Keratinocyte (primary cell): ENCODE measurements around the gene HSDL2. TPM values are rescaled to one million over a fixed set of nuclear protein-coding genes. Genes with fewer than 3 reads are reported as not detected.
A peak's percentile ranks its signal among the peaks of the same experiment; 100 is the strongest.

Source experiments
- DNase-seq: peaks from one replicate; pipeline ENCODE4 v3.0.0-alpha.2; 2011; ENCODE audit warnings: low read depth, missing footprints, low spot score
- FAIRE-seq: peaks from 2 replicates; lab custom pipeline; 2011; peaks lifted over from hg19 to GRCh38; lab: Jason Lieb, UNC
- H2AFZ ChIP-seq: 2 replicates; pipeline ENCODE4 v1.6.0; 2012; ENCODE audit warnings: low read length, control low read depth, inconsistent platforms; ENCODE audit not compliant: control insufficient read depth
- H3K27ac ChIP-seq: 2 replicates; pipeline ENCODE4 v1.5.1; 2011; ENCODE audit warnings: low read length; ENCODE audit not compliant: control insufficient read depth, insufficient read depth
- H3K27me3 ChIP-seq: 3 replicates; pipeline ENCODE4 v1.6.0; 2011; ENCODE audit warnings: low read length; ENCODE audit not compliant: control insufficient read depth, insufficient read depth; ENCODE audit errors: extremely low read depth
- H3K36me3 ChIP-seq, 2 experiments: 2 replicates in 1 of 2; 3 replicates in 1 of 2; pipeline ENCODE4 v1.5.1; 2011; ENCODE audit warnings: low read length in 2 of 2, mild to moderate bottlenecking in 1 of 2; ENCODE audit not compliant: control insufficient read depth in 2 of 2, insufficient read depth in 2 of 2; ENCODE audit errors: extremely low read depth in 1 of 2
- H3K4me1 ChIP-seq: 3 replicates; pipeline ENCODE4 v1.5.1; 2011; ENCODE audit warnings: low read length; ENCODE audit not compliant: control insufficient read depth, insufficient read depth; ENCODE audit errors: extremely low read depth
- H3K4me2 ChIP-seq: 3 replicates; pipeline ENCODE4 v1.6.0; 2011; ENCODE audit warnings: low read depth, low read length; ENCODE audit not compliant: control insufficient read depth, insufficient read depth; ENCODE audit errors: extremely low read depth
- H3K4me3 ChIP-seq, 3 experiments: fragments of 200-600 bp in 1 of 3; sonication (generic) in 1 of 3; 2 replicates in 2 of 3; 3 replicates in 1 of 3; pipeline ENCODE4 v1.5.1; 2011 to 2016; ENCODE audit warnings: low read length in 3 of 3, mild to moderate bottlenecking in 3 of 3, control low read depth in 2 of 3, inconsistent platforms in 1 of 3, low read depth in 1 of 3, mixed read lengths in 1 of 3, mixed run types in 1 of 3, moderate library complexity in 1 of 3; ENCODE audit not compliant: control insufficient read depth in 2 of 3, insufficient read depth in 2 of 3; ENCODE audit errors: extremely low read depth in 1 of 3
- H3K79me2 ChIP-seq: 2 replicates; pipeline ENCODE4 v1.6.0; 2012; ENCODE audit warnings: low read length; ENCODE audit not compliant: control insufficient read depth, insufficient read depth
- H3K9ac ChIP-seq: 3 replicates; pipeline ENCODE4 v1.6.0; 2011; ENCODE audit warnings: low read length; ENCODE audit not compliant: control insufficient read depth, insufficient read depth; ENCODE audit errors: extremely low read depth
- H3K9me1 ChIP-seq: 3 replicates; pipeline ENCODE4 v1.6.0; 2011; ENCODE audit warnings: low read length; ENCODE audit not compliant: control insufficient read depth, insufficient read depth; ENCODE audit errors: extremely low read depth
- H3K9me3 ChIP-seq: 2 replicates; pipeline ENCODE4 v1.5.1; 2012; ENCODE audit warnings: low read depth, low read length; ENCODE audit not compliant: control insufficient read depth
- H4K20me1 ChIP-seq: 3 replicates; pipeline ENCODE4 v1.6.0; 2011; ENCODE audit warnings: low read length; ENCODE audit not compliant: control insufficient read depth, insufficient read depth; ENCODE audit errors: extremely low read depth
- EZH2 ChIP-seq: IDR thresholded peaks from one replicate; pipeline ENCODE4 v1.6.1; 2012; ENCODE audit warnings: inconsistent platforms, mild to moderate bottlenecking, low read length, moderate library complexity
- dilution Hi-C: fragments of 300-500 bp; cut with MboI; formaldehyde crosslinking; loops from one replicate; pipeline ENCODE4 v1.7.0; 2020; ENCODE audit warnings: low sequenced_read_pairs; ENCODE audit not compliant: extremely low pct_ligation_motif_present
- polyA plus RNA-seq, 5 experiments: library from polyadenylated mRNA; depleted of rRNA in 3 of 5; stranded (reverse) in 3 of 5; stranded (forward) in 1 of 5; unstranded in 1 of 5; fragments of >200 nt; gene quantifications; 1 replicate in 1 of 5; 2 replicates in 3 of 5; 3 replicates in 1 of 5; pipeline versions ENCODE4 v1.2.1 to v1.2.3, GENCODE V29; 2011 to 2012; ENCODE audit warnings: missing spikeins in 2 of 5, low read depth in 1 of 5, low replicate concordance in 1 of 5
- TF ChIP-seq, protein P1 (sequence below), 3 experiments: IDR thresholded peaks in 1 of 3; conservative IDR thresholded peaks in 1 of 3; optimal IDR thresholded peaks in 1 of 3; 2 replicates in 2 of 3; 3 replicates in 1 of 3; pipeline versions ENCODE3 to v1.5.1; 2011; ENCODE audit warnings: low read length in 3 of 3, mild to moderate bottlenecking in 3 of 3, moderate library complexity in 2 of 3, control low read depth in 1 of 3, inconsistent platforms in 1 of 3; ENCODE audit not compliant: insufficient read depth in 2 of 3; ENCODE audit errors: extremely low read depth in 1 of 3

HSDL2 gene
- polyA plus RNA-seq, 1 donor (not counting 4 experiments of a cell fraction or from before 2014, with no cell fraction given), result 27.6 TPM

DNA sequence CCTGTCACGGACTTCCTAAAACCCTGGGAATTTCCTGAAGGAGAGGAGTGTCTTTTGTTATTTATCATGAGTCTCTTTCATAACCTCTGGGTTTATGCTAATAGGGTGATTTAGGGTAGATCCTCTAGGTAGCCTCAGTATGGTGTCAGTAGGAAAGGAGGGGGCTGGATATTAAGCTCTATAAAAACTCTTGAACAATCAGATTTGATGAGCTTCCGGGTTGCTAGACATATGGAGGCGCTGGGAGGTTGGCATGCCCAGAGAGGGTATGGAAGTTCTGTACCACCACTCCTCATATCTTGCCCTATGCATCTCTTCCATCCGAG is 30.9 kb upstream of the HSDL2 start:
- Histone ChIP-seq H3K4me3 (no peak overlapping the region), H2AFZ (no peak overlapping the region)

DNA sequence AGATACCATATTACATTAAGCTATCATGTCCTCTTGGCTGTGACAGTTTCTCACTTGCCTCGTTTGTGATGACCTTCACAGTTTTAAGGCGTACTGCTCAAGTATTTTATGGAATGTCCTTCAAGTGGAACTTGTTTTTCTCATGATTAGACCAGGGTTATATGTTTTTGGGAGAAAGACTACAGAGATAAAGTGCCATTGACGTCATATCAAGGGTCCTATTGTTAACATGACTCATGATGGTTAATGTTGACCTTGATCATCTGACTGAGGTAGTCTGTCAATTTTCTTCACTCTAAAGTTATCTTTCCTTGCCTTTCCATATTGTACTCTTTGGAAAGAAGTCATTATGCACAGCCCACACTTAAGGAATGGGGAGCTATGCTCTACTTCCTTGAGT is 28.7 kb upstream of the HSDL2 start:
- Histone ChIP-seq H3K4me2 (no peak overlapping the region), H3K79me2 (no peaks in the 10 kb centered on the region), H3K27me3 (no peaks in the 10 kb centered on the region), H3K27ac (no peak overlapping the region), H3K4me1 (peaks cover 13% of the 10 kb centered on the region), H3K9me3 (no peaks in the 10 kb centered on the region), H3K4me3 (no peak overlapping the region), H3K9me1 (no peaks in the 10 kb centered on the region), H3K36me3 (no peaks in the 10 kb centered on the region), H2AFZ (no peak overlapping the region), H4K20me1 (no peaks in the 10 kb centered on the region), H3K9ac (no peak overlapping the region)
- dilution Hi-C loops, result no loop called here
- FAIRE-seq (no peak), DNase-seq (no peak)
- TF ChIP-seq, protein P1, sequence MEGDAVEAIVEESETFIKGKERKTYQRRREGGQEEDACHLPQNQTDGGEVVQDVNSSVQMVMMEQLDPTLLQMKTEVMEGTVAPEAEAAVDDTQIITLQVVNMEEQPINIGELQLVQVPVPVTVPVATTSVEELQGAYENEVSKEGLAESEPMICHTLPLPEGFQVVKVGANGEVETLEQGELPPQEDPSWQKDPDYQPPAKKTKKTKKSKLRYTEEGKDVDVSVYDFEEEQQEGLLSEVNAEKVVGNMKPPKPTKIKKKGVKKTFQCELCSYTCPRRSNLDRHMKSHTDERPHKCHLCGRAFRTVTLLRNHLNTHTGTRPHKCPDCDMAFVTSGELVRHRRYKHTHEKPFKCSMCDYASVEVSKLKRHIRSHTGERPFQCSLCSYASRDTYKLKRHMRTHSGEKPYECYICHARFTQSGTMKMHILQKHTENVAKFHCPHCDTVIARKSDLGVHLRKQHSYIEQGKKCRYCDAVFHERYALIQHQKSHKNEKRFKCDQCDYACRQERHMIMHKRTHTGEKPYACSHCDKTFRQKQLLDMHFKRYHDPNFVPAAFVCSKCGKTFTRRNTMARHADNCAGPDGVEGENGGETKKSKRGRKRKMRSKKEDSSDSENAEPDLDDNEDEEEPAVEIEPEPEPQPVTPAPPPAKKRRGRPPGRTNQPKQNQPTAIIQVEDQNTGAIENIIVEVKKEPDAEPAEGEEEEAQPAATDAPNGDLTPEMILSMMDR (optimal IDR thresholded peaks at IDR 0.05 in 1 of 3, IDR thresholded peaks at IDR 0.05 in 1 of 3, conservative IDR thresholded peaks at IDR 0.05 in 1 of 3; ENCODE audit: extremely low read depth in 1 of 3, insufficient read depth in 2 of 3, low read length in 3 of 3), result no peak
- no peak for TF ChIP-seq EZH2

More for the DNA sequence above, 30.9 kb upstream of the HSDL2 start:
- dilution Hi-C loops, result no loop called here
- Histone ChIP-seq H3K79me2 (no peaks in the 10 kb centered on the region), H3K36me3 (no peaks in the 10 kb centered on the region), H3K9me1 (no peaks in the 10 kb centered on the region), H4K20me1 (no peaks in the 10 kb centered on the region), H3K9me3 (no peaks in the 10 kb centered on the region), H3K4me2 (peak overlapping the region; percentile 57), H3K27me3 (no peaks in the 10 kb centered on the region), H3K9ac (no peak overlapping the region), H3K4me1 (peaks cover 13% of the 10 kb centered on the region), H3K27ac (peak overlapping the region; percentile 49)
- FAIRE-seq, result no peak
- TF ChIP-seq, protein P1 (optimal IDR thresholded peaks at IDR 0.05 in 1 of 3, IDR thresholded peaks at IDR 0.05 in 1 of 3, conservative IDR thresholded peaks at IDR 0.05 in 1 of 3; ENCODE audit: extremely low read depth in 1 of 3, insufficient read depth in 2 of 3, low read length in 3 of 3), result no peak
- no peak for TF ChIP-seq EZH2
- DNase-seq, result no peak
